Neural crest cell (in vitro differentiated cells): ENCODE results near the gene UGGT2. TPM values are rescaled to one million over a fixed set of nuclear protein-coding genes. Genes with fewer than 3 reads are reported as not detected.

Experiments used
- DNase-seq: peaks from one replicate; pipeline ENCODE4 v3.0.0; 2021; ENCODE audit warnings: low read depth, mixed read lengths, low spot score
- H3K27ac Mint-ChIP-seq: one replicate; pipeline ENCODE4 v1.8.0; 2021; ENCODE audit warnings: mild to moderate bottlenecking, mixed read lengths; ENCODE audit not compliant: unreplicated experiment
- H3K27me3 Mint-ChIP-seq: 2 replicates; pipeline ENCODE4 v1.8.0; 2021; ENCODE audit warnings: low read depth, mild to moderate bottlenecking, mixed read lengths
- H3K36me3 Mint-ChIP-seq: 2 replicates; pipeline ENCODE4 v1.8.0; 2021; ENCODE audit warnings: low read depth, mild to moderate bottlenecking, mixed read lengths
- H3K4me1 Mint-ChIP-seq: 2 replicates; pipeline ENCODE4 v1.8.0; 2021; ENCODE audit warnings: mixed read lengths
- H3K4me3 Mint-ChIP-seq: one replicate; pipeline ENCODE4 v1.8.0; 2021; ENCODE audit warnings: mild to moderate bottlenecking, mixed read lengths
- H3K9me3 Mint-ChIP-seq: 2 replicates; pipeline ENCODE4 v1.8.0; 2021; ENCODE audit warnings: mixed read lengths
- CTCF ChIP-seq: fragments of 200-600 bp; sonication (generic); conservative IDR thresholded peaks from 2 replicates; pipeline ENCODE4 v1.5.0; 2021; ENCODE audit warnings: antibody characterized with exemption, mild to moderate bottlenecking
- total RNA-seq: library from RNA; stranded (reverse); gene quantifications from 2 replicates; pipeline ENCODE4 v1.2.1, GENCODE V29; 2021

The UGGT2 gene
- total RNA-seq, 1 donor from 2014 or later: 32.9 TPM

DNA sequence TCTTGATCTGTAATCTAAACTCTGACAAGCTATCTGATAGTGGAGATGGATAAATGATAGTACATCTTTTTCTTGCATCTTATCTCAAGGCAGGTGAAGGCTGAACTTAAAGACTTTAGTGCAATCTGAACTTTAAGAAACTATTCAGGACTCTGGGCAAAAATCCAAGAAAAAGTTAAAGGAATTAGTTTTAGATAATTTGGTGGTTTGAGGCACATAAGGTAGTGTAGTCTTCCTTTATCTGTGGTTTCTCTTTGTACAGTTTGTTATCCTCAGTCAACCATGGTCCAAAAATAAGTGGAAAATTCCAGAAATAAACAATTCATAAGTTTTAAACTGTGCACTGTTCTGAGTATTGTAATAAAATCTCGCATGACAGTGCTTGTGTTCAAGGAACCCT is 172.9 kb downstream of the UGGT2 start:
- H3K4me1 Mint-ChIP-seq: no peaks in the 10 kb centered on the region
- no peaks in the 10 kb centered on the region for H3K27me3 Mint-ChIP-seq
- no peaks in the 10 kb centered on the region for H3K9me3 Mint-ChIP-seq
- H3K27ac Mint-ChIP-seq: no peak overlapping the region
- H3K36me3 Mint-ChIP-seq: peaks cover 15% of the 10 kb centered on the region
- DNase-seq: no peak
- TF ChIP-seq CTCF: no peak
- no peak overlapping the region for H3K4me3 Mint-ChIP-seq

DNA sequence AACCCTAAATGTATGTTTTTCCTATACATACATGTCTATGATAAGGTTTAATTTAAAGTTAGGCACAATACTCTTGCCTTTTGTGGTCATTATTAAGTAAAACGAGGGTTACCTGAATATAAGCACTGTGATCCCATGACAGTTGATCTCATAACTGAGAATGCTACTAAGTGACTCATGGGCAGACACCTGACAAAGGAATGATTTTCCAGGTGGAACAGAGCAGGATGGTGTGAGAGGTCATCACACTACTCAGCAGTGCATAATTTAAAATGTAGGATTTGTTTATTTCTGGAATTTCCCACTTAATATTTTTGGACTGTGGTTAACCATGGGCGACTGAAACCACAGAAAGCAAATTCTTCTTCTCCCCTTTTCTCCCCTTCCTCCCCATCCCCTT is 178.9 kb downstream of the UGGT2 start:
- no peak overlapping the region for H3K27ac Mint-ChIP-seq

DNA sequence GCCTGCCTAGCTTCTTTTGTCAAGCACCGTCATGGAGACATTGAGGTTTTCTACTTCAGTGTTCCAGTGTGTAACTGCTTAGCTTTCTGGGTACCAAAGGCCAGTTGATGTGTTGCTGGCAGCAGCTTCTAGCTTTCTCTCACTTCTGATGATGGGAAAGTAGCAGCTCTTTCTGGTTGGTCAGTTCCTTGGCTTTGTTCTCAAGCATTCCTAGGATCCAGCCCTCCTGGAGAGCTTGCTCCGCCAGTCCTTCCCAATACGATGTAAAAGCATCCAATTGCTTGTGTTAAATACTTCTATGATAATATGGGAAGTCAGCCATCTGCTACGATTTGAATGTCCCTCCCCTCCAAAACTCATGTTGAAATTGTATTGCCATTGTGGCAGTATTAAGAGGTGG is 182.8 kb downstream of the UGGT2 start:
- TF ChIP-seq CTCF: no peak
- Mint-ChIP-seq H3K9me3 (no peaks in the 10 kb centered on the region), H3K4me1 (no peaks in the 10 kb centered on the region), H3K4me3 (no peak overlapping the region), H3K27ac (no peak overlapping the region), H3K36me3 (peaks cover 21% of the 10 kb centered on the region), H3K27me3 (no peaks in the 10 kb centered on the region)
- no peak for DNase-seq

More for the DNA sequence above, 178.9 kb downstream of the UGGT2 start:
- no peak for TF ChIP-seq CTCF
- no peaks in the 10 kb centered on the region for H3K9me3 Mint-ChIP-seq
- H3K4me1 Mint-ChIP-seq: no peaks in the 10 kb centered on the region
- no peaks in the 10 kb centered on the region for H3K27me3 Mint-ChIP-seq
- H3K36me3 Mint-ChIP-seq: peaks cover 21% of the 10 kb centered on the region
- no peak for DNase-seq
- no peak overlapping the region for H3K4me3 Mint-ChIP-seq

- no peaks in the 10 kb centered on the region for H3K9me3 Mint-ChIP-seq
- TF ChIP-seq CTCF: no peak
These were observed 188.1 kb downstream of the UGGT2 start for GRCh38 chr13:95865080-95865615.

DNA sequence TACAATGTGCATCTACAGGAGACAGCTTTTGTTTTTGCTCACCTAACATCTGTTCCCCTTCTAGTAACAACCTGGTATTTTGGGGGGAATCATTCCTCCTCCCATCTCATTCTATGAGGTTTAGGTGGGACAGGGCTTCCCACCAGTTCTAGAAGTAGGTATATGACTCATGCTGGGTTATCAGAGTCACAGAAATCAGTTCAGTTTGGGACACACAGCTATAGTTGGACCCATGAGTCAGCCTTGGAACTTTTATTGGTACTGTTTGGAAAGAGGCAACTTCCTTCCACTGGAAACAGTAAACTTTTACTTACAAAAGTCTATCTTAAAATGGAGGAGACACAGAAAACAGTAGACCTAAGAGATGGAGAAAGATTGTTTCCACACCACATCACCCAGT is 190.8 kb downstream of the UGGT2 start:
- peaks cover 19% of the 10 kb centered on the region for H3K36me3 Mint-ChIP-seq
- no peak overlapping the region for H3K4me3 Mint-ChIP-seq
- no peak for TF ChIP-seq CTCF
- H3K27ac Mint-ChIP-seq: no peak overlapping the region
- no peaks in the 10 kb centered on the region for H3K9me3 Mint-ChIP-seq
- no peak for DNase-seq
- H3K27me3 Mint-ChIP-seq: no peaks in the 10 kb centered on the region
- no peaks in the 10 kb centered on the region for H3K4me1 Mint-ChIP-seq

More at GRCh38 chr13:95865080-95865615, 188.1 kb downstream of the UGGT2 start:
- peaks cover 27% of the 10 kb centered on the region for H3K36me3 Mint-ChIP-seq
- no peak overlapping the region for H3K4me3 Mint-ChIP-seq
- no peak for DNase-seq
- no peaks in the 10 kb centered on the region for H3K4me1 Mint-ChIP-seq
- no peak overlapping the region for H3K27ac Mint-ChIP-seq
- no peaks in the 10 kb centered on the region for H3K27me3 Mint-ChIP-seq

DNA sequence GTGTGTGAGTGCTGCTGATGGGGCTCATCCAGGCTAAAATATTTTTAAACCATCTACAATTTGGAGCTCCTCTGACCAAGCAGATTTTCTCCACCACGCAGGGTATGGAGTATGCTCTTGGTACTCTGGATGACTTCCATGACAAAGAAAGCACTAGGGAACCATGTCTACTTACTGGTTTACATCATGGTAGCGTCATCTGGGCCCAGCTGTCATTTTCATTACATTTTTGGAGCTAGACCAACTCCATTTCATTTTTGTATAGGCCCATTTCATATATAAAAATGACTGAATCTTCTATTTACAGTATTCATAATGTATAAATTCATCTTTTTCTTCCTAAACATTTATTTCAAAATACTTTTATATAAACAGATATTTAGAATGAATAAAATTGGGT is 191.9 kb downstream of the UGGT2 start:
- Mint-ChIP-seq H3K27me3 (no peaks in the 10 kb centered on the region), H3K9me3 (no peaks in the 10 kb centered on the region), H3K4me3 (no peak overlapping the region), H3K27ac (no peak overlapping the region), H3K4me1 (no peaks in the 10 kb centered on the region), H3K36me3 (peaks cover 19% of the 10 kb centered on the region)
- DNase-seq: no peak
- TF ChIP-seq CTCF: no peak
